Subcutaneous adipose tissue (tissue), 4 donors: ENCODE data around the gene SCGB1A1. TPM values are rescaled to one million over a fixed set of nuclear protein-coding genes. Genes with fewer than 3 reads are reported as not detected.

ENCODE experiments used
- CTCF ChIP-seq: fragments of 450-650 bp; IDR thresholded peaks from one replicate; pipeline ENCODE4 v1.5.1; 2016; ENCODE audit warnings: low read depth, mild to moderate bottlenecking, control low read depth, antibody characterized with exemption, moderate library complexity
- total RNA-seq, 4 donors: library from RNA; depleted of rRNA; stranded (reverse); fragments of >200 nt; gene quantifications; one replicate each; pipeline ENCODE4 v1.1.0, GENCODE V29; 2016

Gene SCGB1A1
- total RNA-seq, 4 donors from 2014 or later = not detected

- TF ChIP-seq CTCF = no peak
Observed at GRCh38 chr11:62406034-62406433, 12.8 kb upstream of the SCGB1A1 start.

- no peak for TF ChIP-seq CTCF
Observed at GRCh38 chr11:62409831-62410230, 9.0 kb upstream of the SCGB1A1 start.

GRCh38 chr11:62410972-62411371, 7.9 kb upstream of the SCGB1A1 start:
- no peak for TF ChIP-seq CTCF

- TF ChIP-seq CTCF = no peak
Observed at GRCh38 chr11:62411524-62411923, 7.3 kb upstream of the SCGB1A1 start.

GRCh38 chr11:62413060-62413696, 5.7 kb upstream of the SCGB1A1 start:
- no peak for TF ChIP-seq CTCF

GRCh38 chr11:62416596-62416995, 2.2 kb upstream of the SCGB1A1 start:
- TF ChIP-seq CTCF = no peak

GRCh38 chr11:62418136-62418535, 697 bp upstream of the SCGB1A1 start:
- TF ChIP-seq CTCF = no peak
